Hematopoietic multipotent progenitor cell treated with erythropoietin and hydrocortisone succinate and interleukin-3 and kit ligand, for 4 days (in vitro differentiated cells): ENCODE measurements around the gene HJURP.

Source experiments
- DNase-seq: peaks from one replicate; pipeline ENCODE4 v3.0.0-alpha.2; 2015

HJURP gene

DNA sequence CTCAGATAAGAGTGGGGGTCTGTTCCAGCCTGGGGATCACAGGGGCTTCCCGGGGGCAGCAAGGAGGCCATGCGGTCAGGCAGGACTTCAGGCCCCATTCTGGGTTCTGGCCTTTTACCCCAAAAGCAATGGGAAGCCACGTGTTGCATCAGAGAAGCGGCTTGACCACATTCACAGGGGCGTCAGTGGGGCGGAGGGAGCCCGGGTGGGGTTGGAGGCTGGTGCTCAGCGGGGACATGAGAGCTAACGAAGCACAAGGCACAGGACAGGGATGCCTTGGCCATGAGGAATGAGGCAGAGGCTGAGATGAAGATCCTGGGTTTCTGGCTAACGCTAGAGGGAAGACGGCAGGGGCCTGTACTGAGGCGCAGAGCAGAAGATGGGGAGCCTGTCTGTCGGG is 6.1 kb downstream of the HJURP start:
- DNase-seq: no peak

DNA sequence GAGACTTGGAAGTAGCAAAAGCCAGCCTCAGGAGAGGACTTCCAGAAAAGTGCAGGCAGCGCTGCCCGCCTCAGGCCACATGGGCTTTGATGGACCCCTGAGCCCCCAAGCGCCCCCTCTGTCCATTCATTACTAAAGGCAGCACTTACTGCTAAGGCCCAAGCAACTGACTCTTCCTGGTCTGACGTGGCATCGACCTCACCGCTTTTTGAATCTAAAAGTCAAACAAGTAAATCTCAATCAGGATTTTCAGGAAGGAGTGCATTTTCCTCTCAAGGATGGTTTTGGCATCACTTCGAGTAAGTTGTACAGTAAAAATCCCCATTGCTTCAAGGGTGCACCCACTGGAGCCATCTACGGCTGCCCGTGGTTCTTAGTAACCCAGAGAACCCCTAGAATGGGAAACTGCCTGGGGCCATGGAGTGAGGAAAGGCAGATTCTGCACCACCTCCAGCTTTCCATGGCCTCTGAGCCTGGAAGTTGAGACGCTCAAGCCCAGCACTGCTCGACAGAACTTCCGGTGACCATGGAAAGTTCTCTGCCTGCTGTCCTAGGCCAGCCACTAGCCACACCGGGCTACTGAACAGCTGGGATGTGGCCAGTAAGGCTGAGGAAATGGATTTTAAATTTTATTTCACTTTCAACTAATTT is 7.0 kb downstream of the HJURP start:
- no peak for DNase-seq

DNA sequence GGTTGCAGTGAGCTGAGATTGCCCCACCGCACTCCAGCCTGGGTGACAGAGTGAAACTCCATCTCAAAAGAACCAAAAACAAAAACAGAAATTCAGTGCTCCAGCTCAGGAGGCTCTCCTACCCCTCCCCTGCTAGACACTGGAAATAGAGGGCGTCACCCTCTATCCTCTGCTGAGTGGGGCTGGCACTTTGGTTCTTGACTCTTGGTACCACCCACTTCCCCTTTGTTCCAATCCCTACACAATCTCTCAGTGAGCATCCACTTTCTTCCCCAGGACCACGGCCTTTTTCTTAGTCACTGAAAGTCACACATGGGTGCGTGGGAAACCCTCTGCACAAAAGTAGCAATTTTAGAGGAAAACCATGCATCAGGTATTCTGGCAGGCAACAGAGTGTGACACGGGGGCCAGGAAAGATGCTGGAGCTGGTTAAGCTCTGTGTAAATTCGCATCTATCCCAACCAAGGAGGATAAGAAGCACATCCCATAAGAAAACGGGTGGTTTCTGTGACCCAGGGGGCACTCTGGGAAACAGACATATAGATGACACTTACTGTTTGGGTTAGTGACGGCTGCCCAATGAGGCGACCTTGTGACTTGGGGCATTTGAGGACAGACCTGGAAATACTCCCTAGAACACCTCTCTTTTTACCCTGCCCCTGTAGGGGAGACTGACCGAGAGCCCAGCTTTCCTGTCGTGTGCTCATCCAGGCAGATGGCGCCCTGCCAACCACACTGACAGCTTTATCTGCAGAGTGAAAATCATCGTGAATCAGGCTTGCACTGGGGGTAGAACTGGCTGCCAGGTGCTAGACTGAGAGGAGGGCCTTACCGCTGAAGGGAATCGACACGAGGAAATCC is 7.7 kb downstream of the HJURP start:
- DNase-seq: peak; percentile 48

DNA sequence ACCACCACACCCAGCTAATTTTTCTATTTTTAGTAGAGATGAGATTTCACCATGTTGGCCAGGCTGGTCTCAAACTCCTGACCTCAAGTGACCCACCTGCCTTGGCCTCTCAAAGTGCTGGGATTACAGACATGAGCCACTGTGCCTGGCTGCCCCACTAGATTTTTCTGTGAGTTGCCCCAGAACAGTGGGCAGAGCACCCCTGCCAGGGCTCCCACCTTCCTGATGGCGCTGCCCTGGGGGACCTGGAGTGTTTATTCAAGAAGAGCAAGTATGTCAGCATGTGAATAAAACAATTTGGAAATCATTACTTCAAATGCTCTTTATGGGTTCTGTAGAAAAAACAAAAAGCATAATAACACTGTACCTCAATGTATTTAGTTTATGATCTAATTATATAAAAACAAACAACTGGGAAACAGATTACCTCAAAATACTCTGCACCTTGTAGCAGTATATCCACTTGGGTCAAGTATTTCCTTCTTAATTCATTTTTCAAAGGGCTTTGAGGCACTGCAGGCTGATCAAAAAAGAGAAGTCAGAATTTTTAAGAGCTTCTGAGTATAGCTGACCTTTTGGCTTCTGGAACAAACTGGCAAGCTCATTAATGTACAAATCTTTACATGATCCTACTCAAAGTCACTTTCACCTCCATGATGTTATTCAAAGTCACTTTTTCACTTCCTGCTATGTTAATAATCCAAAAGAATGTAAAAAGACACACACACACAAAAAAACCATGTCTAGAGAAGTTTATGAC is 8.9 kb downstream of the HJURP start:
- DNase-seq: no peak

DNA sequence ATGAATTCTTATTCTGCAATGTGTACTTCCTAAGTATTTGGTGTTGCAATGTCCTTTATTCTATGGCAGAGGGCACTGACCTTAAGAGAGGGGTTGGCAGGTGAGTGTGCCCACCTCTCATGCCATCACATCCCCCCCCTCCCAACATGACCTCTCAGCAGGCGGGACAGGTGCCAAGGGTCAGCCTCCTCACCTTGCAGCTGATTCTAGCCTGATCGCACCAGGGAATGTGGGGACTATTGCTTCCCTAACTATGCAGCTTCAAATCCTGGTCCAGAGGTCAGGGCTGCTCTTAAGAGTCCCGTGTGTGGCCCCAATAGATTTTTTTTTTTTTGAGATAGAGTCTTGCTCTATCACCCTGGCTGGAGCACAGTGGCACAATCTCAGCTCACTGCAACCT is 9.5 kb downstream of the HJURP start:
- DNase-seq: no peak

DNA sequence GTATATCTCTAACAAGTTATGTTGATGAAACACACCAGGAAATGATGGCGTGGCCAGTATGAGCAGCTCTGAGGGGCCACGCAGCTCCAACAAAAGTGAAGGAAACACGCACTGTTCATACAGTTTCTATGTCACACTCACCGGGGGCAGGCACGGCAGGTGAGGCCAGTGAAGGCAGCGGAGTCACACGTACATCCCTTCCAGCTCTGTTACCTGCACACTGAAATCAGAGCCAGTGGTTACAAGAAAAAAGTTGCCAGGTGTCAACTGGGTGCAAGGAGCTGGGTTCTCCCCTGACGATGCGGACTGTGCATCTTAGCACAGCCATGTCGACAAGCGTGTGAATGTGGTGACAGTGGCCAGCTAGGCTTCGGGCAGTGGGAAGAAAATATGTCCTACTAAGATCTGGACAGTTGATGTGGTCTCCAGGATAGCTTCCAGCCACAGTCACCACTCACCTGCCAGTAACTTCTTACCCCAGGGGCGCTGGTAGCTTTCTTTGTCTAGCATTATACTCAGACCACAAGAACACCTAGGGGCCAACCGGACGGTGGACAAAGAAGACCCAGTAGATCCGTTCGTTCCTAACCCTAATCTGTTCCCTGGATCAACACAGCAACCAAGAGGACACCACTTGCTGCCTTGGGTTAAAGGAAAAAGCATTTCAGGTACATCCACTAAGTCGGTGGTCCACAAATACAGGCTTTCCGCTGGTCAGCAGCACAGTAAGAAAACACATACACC is 10.1 kb downstream of the HJURP start:
- no peak for DNase-seq

DNA sequence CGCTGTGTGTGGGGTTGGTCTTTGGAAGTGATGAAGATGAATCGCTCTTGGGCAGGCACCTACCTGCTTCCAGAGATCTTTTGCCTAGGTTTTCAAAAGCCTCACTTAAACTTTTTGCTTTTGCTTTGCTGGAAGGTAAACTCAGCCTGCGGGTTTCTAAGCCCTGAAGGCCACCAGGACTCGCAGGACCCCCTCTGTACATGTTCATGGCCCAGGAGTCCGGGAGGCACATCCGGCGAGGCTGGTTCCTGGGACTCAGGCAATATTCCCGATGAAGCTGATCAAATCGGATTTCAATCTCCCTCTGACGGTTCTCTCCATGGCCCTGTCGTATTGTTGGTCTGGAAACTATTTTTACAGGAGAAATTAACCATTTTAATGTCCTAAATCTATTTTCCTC is 13.2 kb downstream of the HJURP start:
- no peak for DNase-seq

GRCh38 chr2:233840520-233840919 is 13.8 kb downstream of the HJURP start:
- no peak for DNase-seq

DNA sequence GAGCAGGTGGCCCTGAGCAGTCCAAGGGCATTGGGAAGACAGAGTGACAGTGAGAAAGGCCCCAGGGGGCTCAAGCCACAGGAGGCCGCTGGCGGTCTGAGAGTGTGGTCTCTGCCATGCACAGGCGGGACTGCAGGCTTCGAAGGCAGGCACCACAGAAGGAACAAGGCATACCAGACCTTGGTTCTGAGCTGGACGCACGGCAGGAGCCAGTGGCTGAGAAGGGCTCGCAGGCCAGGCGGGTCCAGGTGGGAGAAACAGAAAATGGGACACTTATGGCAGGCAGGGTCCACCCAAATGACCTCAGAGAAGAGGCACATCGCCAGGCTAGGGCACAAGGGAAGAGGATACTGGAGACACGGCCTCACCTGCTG is 14.9 kb downstream of the HJURP start:
- no peak for DNase-seq

DNA sequence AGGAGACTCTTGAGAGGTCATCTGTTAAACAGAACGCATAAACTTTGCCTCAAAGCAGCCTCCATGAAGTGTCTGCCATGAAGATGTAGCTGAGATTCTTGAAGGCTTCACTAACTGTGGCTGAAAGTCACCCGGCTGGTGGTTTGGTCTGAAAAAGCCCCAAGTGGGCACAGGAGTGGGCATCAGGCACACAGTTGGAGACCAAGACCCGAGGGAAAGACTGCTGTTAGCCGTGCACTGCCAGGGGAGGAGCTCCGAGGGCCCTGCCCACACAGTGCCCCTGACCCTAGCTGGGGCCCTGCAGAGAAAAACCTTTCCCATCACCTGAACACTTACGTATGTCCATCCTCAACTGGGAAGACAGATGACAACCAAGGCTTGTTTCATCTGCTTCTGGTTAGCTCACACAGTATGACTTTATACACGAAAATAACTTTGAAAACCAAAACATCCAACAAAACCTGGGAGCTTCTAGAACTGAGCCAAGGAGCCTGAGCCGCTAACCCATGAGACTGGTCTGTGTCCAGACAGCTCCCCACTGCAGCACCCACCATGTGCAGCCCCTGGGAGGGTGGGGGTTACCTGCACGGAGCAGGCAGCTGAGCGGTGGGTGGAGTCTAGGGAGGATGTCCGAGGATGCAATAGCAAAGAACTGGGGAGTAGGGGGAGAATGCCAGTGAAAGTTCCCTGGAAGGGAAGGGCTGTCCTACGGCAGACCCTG is 15.4 kb downstream of the HJURP start:
- DNase-seq: no peak

DNA sequence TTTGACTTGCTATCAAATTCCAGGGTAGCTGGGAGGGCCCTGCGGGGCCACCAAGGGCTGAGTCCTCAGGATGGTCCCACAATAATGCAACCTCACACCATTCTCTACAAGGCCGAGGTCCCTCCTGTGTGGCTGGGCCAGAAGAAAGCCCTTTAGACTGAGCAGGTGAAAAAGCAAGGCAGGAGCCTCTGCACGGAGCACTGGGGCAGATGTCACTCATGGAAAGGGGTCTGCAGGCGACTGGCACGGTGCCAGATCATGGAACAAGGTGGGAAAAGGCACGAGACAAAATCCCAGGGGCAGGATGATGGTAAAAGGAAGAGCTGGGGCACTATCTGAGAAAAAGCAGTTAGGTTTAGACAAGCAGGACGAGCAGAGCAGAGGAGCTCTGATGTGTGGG is 16.1 kb downstream of the HJURP start:
- DNase-seq: no peak

- no peak for DNase-seq
These were observed 16.6 kb downstream of the HJURP start for GRCh38 chr2:233837694-233838229.

- no peak for DNase-seq
These were observed 18.0 kb downstream of the HJURP start for GRCh38 chr2:233836359-233836758.

DNA sequence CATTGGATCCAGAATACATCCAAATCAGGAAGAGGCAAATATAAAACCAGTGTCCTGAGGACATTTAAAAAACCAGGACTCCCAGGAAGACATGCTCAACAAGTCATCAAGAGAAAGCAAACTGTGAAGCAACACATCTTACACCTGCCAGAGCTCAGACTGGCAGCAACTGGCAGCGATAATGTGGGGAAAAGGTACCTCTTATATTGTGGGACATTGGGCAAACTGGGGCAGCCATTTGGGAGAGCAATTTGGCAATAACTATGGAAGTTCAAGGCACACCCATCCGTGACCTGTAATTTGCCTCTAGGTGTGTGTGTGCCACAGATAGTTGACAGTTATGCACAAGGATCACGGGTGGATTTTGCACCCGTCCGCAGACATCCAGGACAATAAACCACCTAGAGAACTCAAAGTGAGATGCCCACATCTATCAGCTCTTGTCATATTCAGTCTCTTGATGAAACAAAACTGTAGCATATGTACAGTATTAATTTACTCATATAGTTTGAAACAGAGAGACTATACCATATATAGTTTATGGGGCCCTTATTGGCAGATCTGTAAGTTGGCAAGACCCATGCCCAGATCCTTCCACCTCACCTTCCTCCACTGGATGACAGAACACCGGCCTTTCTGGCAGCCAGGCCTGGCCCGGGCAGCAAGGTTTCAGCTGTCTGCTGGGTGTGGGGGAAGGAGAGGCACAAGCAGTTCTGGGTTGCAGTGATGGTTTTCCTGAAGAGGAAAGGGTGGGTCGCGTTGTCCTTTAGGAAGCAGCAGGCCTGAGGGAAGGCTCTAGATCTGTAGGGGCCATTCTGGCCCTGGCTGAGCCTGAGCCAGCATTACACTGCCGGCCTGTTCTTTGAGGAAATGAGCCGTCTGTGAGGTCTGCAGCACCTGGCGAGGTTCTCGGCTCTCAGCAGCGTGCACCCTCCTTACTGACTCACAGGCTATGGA is 18.8 kb downstream of the HJURP start:
- no peak for DNase-seq

DNA sequence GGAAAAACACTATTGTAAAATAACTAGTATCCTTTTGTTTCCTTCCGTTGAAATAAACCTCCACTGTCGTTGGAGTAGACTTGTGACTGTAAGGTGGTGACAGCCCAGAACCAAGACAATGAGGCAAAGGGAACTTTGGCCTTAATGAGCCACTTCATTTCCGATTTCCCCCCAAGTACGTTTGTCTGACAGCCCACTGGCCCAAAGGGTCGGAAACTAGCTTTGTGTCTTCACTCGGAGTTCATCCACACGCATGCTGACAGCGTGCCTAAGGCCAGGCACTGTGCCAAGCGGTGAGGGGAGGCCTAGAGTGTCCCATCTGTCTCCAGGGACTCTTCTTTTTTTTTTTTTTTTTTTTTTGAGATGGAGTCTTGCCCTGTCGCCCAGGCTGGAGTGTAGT is 21.0 kb downstream of the HJURP start:
- DNase-seq: no peak

GRCh38 chr2:233832869-233833311 is 21.4 kb downstream of the HJURP start:
- peak; percentile 73 for DNase-seq

DNA sequence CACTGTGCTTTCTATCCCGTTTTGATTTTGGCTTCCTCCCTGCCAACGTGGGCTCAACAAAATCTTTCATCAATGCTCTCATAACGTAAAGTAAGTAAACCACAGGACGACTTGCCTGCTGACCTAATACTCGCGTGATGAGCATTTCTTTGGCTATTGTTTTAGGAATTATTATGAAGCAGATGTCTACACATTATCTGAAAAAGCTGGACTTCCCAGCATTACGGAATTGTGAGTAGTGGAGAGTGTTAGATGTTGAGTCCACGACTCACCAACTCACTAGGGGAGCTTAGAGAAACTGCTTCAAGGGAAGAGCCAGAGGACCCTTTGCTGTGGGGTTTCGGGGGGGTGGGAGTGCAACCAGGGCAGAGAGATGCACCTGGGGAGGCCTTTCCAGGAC is 21.9 kb downstream of the HJURP start:
- DNase-seq: no peak

DNA sequence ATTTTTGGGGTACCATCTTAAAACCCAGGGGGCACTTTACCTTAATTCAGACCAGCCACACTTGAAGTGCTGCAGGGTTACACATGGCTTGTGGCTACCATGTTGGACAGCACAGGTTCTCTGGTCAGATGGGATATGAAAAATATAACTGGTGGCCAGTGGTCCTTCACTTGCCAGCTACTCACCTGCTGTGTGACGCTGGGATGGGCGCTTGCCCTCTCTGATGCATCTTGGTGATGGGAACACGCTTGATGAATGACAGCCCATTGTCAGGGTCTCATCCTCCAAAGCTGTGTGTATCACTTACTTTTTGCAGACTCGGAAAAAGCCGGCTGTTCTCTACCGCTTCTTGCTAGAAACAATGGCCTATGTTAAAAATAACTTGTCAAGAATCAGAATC is 22.5 kb downstream of the HJURP start:
- DNase-seq: no peak

GRCh38 chr2:233831011-233831721 is 23.2 kb downstream of the HJURP start:
- DNase-seq: no peak

- no peak for DNase-seq
These were observed 24.1 kb downstream of the HJURP start for GRCh38 chr2:233830111-233830802.
